GM12878 (cell line): ENCODE results near the gene MAGI2. TPM values are rescaled to one million over a fixed set of nuclear protein-coding genes. Genes with fewer than 3 reads are reported as not detected.

ENCODE experiments used
- ATAC-seq: fragments of 200-7000 bp; cut with Tn5 transposase; 3 replicates; pipeline ENCODE4 v1.9.1; 2020; ENCODE audit warnings: mild to moderate bottlenecking, moderate library complexity
- BruUV-seq: library from RNA; stranded (reverse); fragments of 400-500 nt; replicated peaks from 2 replicates; lab custom pipeline; 2021; lab: Mats Ljungman, UMichigan
- CTCF ChIA-PET: fragments of 300-600 bp; sonication (Branson Sonifier 250); formaldehyde crosslinking; extraction: SDS; loops from one replicate; lab custom pipeline; 2021; ENCODE audit warnings: inconsistent platforms; lab: Yijun Ruan, JAX
- POLR2A ChIA-PET: fragments of 350-600 bp; formaldehyde crosslinking; extraction: SDS; loops from one replicate; lab custom pipeline; 2021; ENCODE audit warnings: inconsistent platforms; lab: Charles Lee
- RAD21 ChIA-PET: fragments of 300-600 bp; sonication (Branson Sonifier 250); formaldehyde crosslinking; loops from one replicate; lab custom pipeline; 2023; ENCODE audit warnings: antibody characterized with exemption; ENCODE audit not compliant: unreplicated experiment; lab: Charles Lee
- SMC1A ChIA-PET: fragments of 300-600 bp; sonication (Branson Sonifier 250); formaldehyde crosslinking; loops from one replicate; lab custom pipeline; 2023; ENCODE audit not compliant: unreplicated experiment, uncharacterized antibody; lab: Charles Lee
- DNase-seq: peaks from one replicate; pipeline ENCODE4 v3.0.0-alpha.2; 2011; ENCODE audit warnings: low read depth, low spot score
- FAIRE-seq: peaks from 3 replicates; lab custom pipeline; 2011; peaks lifted over from hg19 to GRCh38; lab: Jason Lieb, UNC
- H2AFZ ChIP-seq: 2 replicates; pipeline ENCODE4 v1.6.0; 2011; ENCODE audit warnings: low read depth, low read length, control low read depth; ENCODE audit not compliant: control insufficient read depth
- H3K27ac ChIP-seq: 2 replicates; pipeline ENCODE4 v1.5.1; 2011; ENCODE audit warnings: control low read depth; ENCODE audit not compliant: control insufficient read depth, insufficient read depth
- H3K27me3 ChIP-seq, 2 experiments: replicated peaks in 1 of 2; 2 replicates each; pipeline versions ENCODE4 v1.6.0 to v1.6.1; 2011; ENCODE audit warnings: low read length in 1 of 2; ENCODE audit not compliant: control insufficient read depth in 2 of 2, insufficient read depth in 2 of 2
- H3K36me3 ChIP-seq, 2 experiments: 2 replicates each; pipeline ENCODE4 v1.5.1; 2011; ENCODE audit warnings: low read length in 1 of 2; ENCODE audit not compliant: control insufficient read depth in 2 of 2, insufficient read depth in 2 of 2
- H3K4me1 ChIP-seq: 2 replicates; pipeline ENCODE4 v1.6.1; 2011; ENCODE audit warnings: mild to moderate bottlenecking, low read length, moderate library complexity, mixed read lengths; ENCODE audit not compliant: control insufficient read depth, insufficient read depth
- H3K4me2 ChIP-seq: 2 replicates; pipeline ENCODE4 v1.6.0; 2011; ENCODE audit warnings: control low read depth; ENCODE audit not compliant: control insufficient read depth, insufficient read depth
- H3K4me3 ChIP-seq: fragments of 200-600 bp; sonication (generic); 2 replicates; pipeline ENCODE4 v1.5.1; 2016
- H3K79me2 ChIP-seq: 2 replicates; pipeline ENCODE4 v1.6.0; 2011; ENCODE audit warnings: low read length; ENCODE audit not compliant: control insufficient read depth, insufficient read depth
- H3K9ac ChIP-seq: 2 replicates; pipeline ENCODE4 v1.8.0; 2011; ENCODE audit warnings: low read length, control low read depth, mixed read lengths; ENCODE audit not compliant: control insufficient read depth, insufficient read depth
- H3K9me3 ChIP-seq: replicated peaks from 3 replicates; pipeline ENCODE4 v1.5.1; 2011; ENCODE audit warnings: mild to moderate bottlenecking, low read length; ENCODE audit not compliant: control insufficient read depth, insufficient read depth
- H4K20me1 ChIP-seq: 2 replicates; pipeline ENCODE4 v1.6.0; 2011; ENCODE audit not compliant: control insufficient read depth, insufficient read depth
- BCL11A ChIP-seq: IDR thresholded peaks from 2 replicates; pipeline ENCODE4 v1.6.1; 2011; ENCODE audit warnings: low read depth, low read length
- DPF2 ChIP-seq: fragments of 450-650 bp; IDR thresholded peaks from 2 replicates; pipeline ENCODE4 v1.6.1; 2017; ENCODE audit warnings: mild to moderate bottlenecking
- EP300 ChIP-seq, 2 experiments: fragments of 150-350 bp in 1 of 2; IDR thresholded peaks; 2 replicates each; pipeline ENCODE4 v1.6.1; 2011 to 2012; ENCODE audit warnings: low read depth in 2 of 2, low read length in 2 of 2, borderline replicate concordance in 1 of 2, improper control_type of control experiment in 1 of 2, inconsistent platforms in 1 of 2; ENCODE audit not compliant: control insufficient read depth in 1 of 2
- HDAC2 ChIP-seq: fragments of 200-600 bp; sonication (generic); IDR thresholded peaks from 2 replicates; pipeline ENCODE4 v1.6.1; 2017
- HDAC6 ChIP-seq: fragments of 200-600 bp; sonication (generic); IDR thresholded peaks from one replicate; pipeline ENCODE4 v1.8.0; 2017; ENCODE audit warnings: antibody characterized with exemption; ENCODE audit not compliant: unreplicated experiment
- MYC ChIP-seq: IDR thresholded peaks from 2 replicates; pipeline ENCODE4 v1.6.1; 2011; ENCODE audit warnings: mild to moderate bottlenecking, low read length, moderate library complexity, inconsistent platforms; ENCODE audit not compliant: insufficient read depth, insufficient replicate concordance, insufficient read length, severe bottlenecking
- NFYB ChIP-seq: IDR thresholded peaks from 2 replicates; pipeline ENCODE4 v1.6.1; 2011; ENCODE audit warnings: low read depth, mild to moderate bottlenecking, low read length, improper control_type of control experiment, moderate library complexity; ENCODE audit not compliant: insufficient read depth
- POLR2A ChIP-seq: IDR thresholded peaks from 2 replicates; pipeline ENCODE4 v1.6.1; 2011; ENCODE audit warnings: low read depth, mild to moderate bottlenecking, low read length
- SMAD1 ChIP-seq: fragments of 450-650 bp; IDR thresholded peaks from 2 replicates; pipeline ENCODE4 v1.6.1; 2018; ENCODE audit warnings: mild to moderate bottlenecking, low read depth; ENCODE audit not compliant: partially characterized antibody
- SMAD5 ChIP-seq: IDR thresholded peaks from 2 replicates; pipeline ENCODE4 v1.6.1; 2016; ENCODE audit warnings: antibody characterized with exemption, low read depth
- STAT3 ChIP-seq: IDR thresholded peaks from 2 replicates; pipeline ENCODE4 v1.6.1; 2011; ENCODE audit warnings: low read depth, low read length, improper control_type of control experiment
- ZSCAN29 ChIP-seq: fragments of 450-650 bp; IDR thresholded peaks from 2 replicates; pipeline ENCODE4 v1.6.1; 2017; ENCODE audit warnings: mild to moderate bottlenecking, moderate library complexity
- WGBS: methylation state at CpG from one replicate; pipeline ENCODE4 v1.1.6; 2016; ENCODE audit warnings: low lambda C conversion rate; ENCODE audit not compliant: insufficient replicate concordance, insufficient coverage; ENCODE audit errors: missing lambda C conversion rate; 5-methylcytosine and 5-hydroxymethylcytosine counted together
- in situ Hi-C: fragments of 300-500 bp; cut with MboI; formaldehyde crosslinking; loops from 9 replicates; pipeline ENCODE4 v1.14.3; 2018; ENCODE audit warnings: mixed read lengths
- intact Hi-C: fragments of 100-400 bp; cut with micrococcal nuclease; formaldehyde crosslinking; loops from one replicate; pipeline ENCODE4 v1.14.2; 2022; ENCODE audit not compliant: unreplicated experiment
- polyA plus RNA-seq, 11 experiments: library from polyadenylated mRNA; depleted of rRNA in 4 of 11; unstranded in 6 of 11; stranded (reverse) in 5 of 11; fragments of >200 nt; fragmentation: Nextera tagmentation in 4 of 11; fragmentation: Illumina TruSeq in 1 of 11; extraction: Ambion mirVana in 4 of 11; extraction: Trizol in 1 of 11; gene quantifications; 1 replicate in 1 of 11; 2 replicates in 10 of 11; pipeline versions ENCODE4 v1.2.1 to v1.2.3, GENCODE V29; 2011 to 2016; ENCODE audit warnings: inconsistent platforms in 2 of 11, missing spikeins in 2 of 11, low read depth in 1 of 11
- total RNA-seq, 4 experiments: library from RNA; depleted of rRNA in 3 of 4; stranded (reverse); fragments of >200 nt in 3 of 4; fragmentation: Illumina TruSeq in 1 of 4; extraction: Trizol in 1 of 4; gene quantifications; 2 replicates each; pipeline versions ENCODE4 v1.2.1 to v1.2.3, GENCODE V29; 2013 to 2021
- TF ChIP-seq, protein P1 (sequence below): fragments of 450-650 bp; IDR thresholded peaks from 2 replicates; pipeline ENCODE4 v1.6.1; 2017; ENCODE audit warnings: low read depth, mild to moderate bottlenecking, moderate library complexity

Gene MAGI2
- total and polyA plus RNA-seq, 10 of the 15 experiments (the other 5 are each of a cell fraction or from before 2014, with no cell fraction given): 0.01 to 0.31 (median 0.05) TPM; not detected in 2

- intact Hi-C loops: no loop called here
Observed at GRCh38 chr7:79455173-79455790, 1.8 kb upstream of the MAGI2 start.

More at GRCh38 chr7:79455173-79455790, 1.8 kb upstream of the MAGI2 start:
- no peak overlapping the region for H3K9ac ChIP-seq
- no peaks in the 10 kb centered on the region for H4K20me1 ChIP-seq
- H3K36me3 ChIP-seq: no peaks in the 10 kb centered on the region
- FAIRE-seq (no peak), DNase-seq (no peak), ATAC-seq (no peak)
- in situ Hi-C loops: no loop called here
- H3K27ac ChIP-seq: no peak overlapping the region
- H3K4me3 ChIP-seq: no peak overlapping the region
- H3K4me2 ChIP-seq: no peak overlapping the region
- H2AFZ ChIP-seq: no peak overlapping the region
- H3K79me2 ChIP-seq: no peaks in the 10 kb centered on the region
- ChIA-PET SMC1A (no interaction called here), CTCF (no interaction called here), RAD21 (no interaction called here), POLR2A (no interaction called here)
- no peak for TF ChIP-seq ZSCAN29
- TF ChIP-seq BCL11A: no peak
- no peak for TF ChIP-seq NFYB
- TF ChIP-seq HDAC6: no peak
- no peak for TF ChIP-seq HDAC2
- TF ChIP-seq, protein P1, sequence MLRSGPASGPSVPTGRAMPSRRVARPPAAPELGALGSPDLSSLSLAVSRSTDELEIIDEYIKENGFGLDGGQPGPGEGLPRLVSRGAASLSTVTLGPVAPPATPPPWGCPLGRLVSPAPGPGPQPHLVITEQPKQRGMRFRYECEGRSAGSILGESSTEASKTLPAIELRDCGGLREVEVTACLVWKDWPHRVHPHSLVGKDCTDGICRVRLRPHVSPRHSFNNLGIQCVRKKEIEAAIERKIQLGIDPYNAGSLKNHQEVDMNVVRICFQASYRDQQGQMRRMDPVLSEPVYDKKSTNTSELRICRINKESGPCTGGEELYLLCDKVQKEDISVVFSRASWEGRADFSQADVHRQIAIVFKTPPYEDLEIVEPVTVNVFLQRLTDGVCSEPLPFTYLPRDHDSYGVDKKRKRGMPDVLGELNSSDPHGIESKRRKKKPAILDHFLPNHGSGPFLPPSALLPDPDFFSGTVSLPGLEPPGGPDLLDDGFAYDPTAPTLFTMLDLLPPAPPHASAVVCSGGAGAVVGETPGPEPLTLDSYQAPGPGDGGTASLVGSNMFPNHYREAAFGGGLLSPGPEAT: no peak
- no peak for TF ChIP-seq SMAD1
- TF ChIP-seq EP300 (IDR thresholded peaks at IDR 0.05; ENCODE audit: borderline replicate concordance in 1 of 2, control insufficient read depth in 1 of 2, low read depth in 2 of 2, low read length in 2 of 2): no peak
- TF ChIP-seq STAT3: no peak
- no peak for TF ChIP-seq SMAD5
- TF ChIP-seq MYC: no peak
- TF ChIP-seq DPF2: no peak
- TF ChIP-seq POLR2A: no peak
- peaks cover 4 to 5% of the 10 kb centered on the region in 2 experiments for H3K27me3 ChIP-seq
- no TSS peak for BruUV-seq
- no peaks in the 10 kb centered on the region for H3K4me1 ChIP-seq
- no peaks in the 10 kb centered on the region for H3K9me3 ChIP-seq
- WGBS: 41% methylated on average over 5 of the region's 5 CpGs
